HG03342 (cell line): Measurements from ENCODE around the gene OPCML.

Source experiments
- ATAC-seq: cut with Tn5 transposase; IDR thresholded peaks from one replicate; pipeline ENCODE4 v1.9.1; 2021; ENCODE audit warnings: mild to moderate bottlenecking, moderate library complexity; ENCODE audit not compliant: unreplicated experiment

Gene OPCML

DNA sequence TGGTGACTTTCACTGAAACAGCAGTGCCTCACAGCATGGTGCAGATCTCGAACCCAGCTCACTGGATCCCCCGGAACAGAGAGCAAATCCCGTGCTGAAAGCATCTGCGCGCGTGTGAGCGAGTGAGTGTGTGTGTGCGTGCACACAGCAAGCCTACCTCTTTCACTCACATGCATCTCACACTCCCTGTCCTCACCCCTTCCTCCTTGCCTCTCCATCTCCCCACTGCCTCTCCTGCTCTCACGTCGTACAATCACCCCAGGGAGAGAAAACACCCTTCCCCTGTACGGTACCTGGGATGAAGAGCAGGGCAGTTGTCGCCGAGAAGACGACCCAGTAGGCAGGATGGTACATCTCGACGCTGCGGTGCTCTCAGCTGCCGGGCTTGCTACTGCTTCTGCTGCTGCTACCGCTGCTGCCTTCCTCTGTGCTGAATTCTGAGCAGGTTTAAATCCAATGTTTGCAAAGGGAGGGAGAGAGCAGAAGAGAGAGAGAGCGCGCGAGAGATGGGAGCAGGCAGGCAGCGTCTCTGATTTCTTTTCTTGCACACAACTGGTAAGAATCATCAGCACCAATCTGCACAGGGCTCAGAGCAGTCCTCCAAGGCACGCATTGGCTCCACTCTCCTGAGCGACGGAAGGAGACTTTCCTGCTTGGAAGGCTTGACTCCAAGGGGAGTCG lies at the start of gene OPCML:
Gene OPCML (minus strand): TSS at position 531 of the 681 bp plus-strand sequence.
- ATAC-seq: no peak

DNA sequence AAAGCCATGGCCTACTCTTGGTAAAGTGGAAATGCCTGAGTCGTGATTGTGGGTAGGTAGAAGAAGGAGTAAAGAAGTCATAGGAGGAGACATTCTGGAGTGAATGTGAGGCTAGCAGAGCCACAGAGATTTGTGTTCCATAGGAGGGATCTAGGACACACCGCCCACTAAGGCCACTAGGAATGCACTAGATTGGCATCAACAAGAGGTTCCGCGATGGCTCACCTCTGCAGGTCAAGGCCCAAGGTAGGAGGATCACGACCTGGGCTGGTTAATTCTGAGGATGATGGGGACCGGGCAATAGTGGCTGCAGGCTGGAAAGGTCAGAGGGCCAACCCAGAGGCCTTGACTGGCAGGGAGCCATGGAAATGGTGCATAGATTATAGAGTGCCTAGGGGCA lies 48.8 kb upstream of the OPCML start:
- no peak for ATAC-seq

DNA sequence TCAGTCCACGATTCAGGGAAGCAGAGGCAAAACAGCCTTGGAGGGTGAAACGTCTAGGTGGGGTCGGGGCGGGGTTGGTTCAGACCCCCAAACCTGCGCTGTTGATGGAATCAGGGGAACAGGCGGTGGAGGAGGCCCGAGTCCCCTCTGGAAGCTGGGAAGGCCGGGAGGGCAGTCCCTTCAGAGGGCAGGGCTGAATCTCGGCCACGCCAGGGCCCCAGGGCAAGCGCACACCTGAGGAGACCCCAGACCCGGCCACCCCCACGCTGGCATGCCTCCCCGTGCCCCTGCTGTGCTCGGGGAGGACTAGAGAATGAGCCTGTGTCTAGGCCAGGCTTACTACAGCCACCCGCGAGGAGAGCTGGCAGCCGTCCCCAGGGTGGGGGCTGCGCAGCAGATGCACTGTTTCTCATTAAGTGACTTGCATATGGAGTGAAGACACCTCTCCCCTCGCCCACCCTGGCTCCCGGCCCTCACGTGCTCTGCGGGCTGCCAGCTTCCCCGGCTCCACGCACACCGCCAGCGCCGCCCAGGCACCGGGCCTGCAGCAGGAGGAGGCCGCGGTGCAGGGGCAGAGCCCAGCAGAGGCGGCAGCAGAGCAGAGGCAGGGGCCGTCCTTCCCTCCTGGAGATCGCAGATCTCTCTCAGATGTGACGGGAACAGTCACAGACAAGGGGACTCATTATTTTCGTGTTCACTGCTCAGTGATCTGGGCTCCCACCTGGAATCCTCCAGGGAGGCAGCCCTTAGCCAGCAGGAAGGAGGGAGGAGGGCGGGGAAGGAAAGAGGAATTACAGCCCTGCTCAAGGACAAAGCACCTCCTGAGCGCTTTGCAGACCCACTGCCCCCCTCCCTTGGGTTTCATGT lies 47.1 kb upstream of the OPCML start:
- ATAC-seq: no peak

DNA sequence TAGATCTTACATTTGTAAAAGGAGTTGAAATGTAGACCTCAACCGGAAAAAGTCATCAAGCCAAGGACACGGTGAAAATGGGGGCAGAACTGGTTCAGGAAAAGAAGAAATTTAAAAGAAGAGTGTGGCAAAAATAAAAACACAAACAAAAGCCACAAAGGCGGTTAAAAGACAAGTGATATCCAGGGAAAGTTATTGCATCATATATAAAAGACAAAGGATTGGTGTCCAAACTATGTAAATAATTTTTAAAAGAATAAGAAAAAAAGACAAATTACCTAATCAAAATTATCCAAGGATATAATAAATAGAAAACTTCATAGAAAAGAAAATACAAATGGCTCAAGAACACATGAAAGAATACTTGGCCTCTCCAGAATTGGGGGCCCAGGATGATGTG lies 45.1 kb upstream of the OPCML start:
- no peak for ATAC-seq

DNA sequence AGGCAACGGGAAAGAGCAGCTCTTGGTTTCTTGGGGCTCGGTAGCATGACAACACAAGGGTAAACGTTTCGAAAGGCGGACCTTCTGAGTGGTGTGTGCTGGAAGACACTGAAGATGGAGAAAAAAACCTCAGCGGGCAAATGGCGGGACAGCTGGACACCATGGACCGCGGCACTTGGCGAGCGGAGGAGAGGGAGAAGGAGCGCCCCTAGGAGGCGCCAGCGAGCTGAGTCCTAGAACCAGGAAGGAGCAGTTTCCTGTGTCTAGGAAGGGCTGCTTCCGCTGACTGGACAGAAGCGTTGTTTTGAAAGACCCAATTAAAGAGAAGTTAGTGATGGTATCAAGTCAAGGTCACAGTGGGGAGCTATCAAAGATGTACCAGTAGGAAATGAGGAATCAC lies 44.0 kb upstream of the OPCML start:
- ATAC-seq: no peak

DNA sequence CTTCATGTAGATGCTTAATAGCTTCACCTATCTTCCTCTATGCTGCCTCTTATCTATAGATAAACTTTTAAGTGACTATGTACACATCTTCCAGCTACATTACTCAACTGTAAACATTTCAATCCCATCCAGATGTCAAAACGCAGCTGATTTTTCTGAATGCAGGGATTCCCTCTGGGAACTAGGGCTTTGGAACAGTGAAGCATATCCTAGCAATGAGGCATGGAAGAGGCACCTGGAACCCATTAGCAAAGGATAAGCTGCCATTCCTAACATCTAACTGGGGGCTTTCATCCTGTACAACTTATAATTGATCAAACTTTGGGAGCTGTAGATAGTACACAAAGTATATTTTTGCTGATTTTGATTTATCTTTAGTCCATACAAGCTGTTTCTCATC lies 40.8 kb upstream of the OPCML start:
- no peak for ATAC-seq

DNA sequence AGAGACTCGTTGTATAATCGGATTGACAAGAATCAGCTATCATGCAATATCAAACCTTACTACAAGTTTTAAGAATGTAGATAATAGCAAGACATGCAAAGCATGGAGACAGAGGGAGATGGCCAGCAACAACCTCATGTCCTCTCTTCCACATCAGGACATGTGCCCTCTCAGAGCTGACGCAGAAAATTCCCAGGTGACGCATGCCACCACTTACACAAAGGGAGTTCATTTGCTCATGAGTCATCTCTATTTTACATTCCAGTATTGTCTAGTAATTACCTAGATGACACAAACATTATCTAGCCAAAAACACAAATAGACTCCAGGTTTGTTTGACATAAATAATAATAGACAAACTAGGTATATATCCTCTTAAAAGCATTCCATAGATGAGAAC lies 38.1 kb upstream of the OPCML start:
- ATAC-seq: no peak

DNA sequence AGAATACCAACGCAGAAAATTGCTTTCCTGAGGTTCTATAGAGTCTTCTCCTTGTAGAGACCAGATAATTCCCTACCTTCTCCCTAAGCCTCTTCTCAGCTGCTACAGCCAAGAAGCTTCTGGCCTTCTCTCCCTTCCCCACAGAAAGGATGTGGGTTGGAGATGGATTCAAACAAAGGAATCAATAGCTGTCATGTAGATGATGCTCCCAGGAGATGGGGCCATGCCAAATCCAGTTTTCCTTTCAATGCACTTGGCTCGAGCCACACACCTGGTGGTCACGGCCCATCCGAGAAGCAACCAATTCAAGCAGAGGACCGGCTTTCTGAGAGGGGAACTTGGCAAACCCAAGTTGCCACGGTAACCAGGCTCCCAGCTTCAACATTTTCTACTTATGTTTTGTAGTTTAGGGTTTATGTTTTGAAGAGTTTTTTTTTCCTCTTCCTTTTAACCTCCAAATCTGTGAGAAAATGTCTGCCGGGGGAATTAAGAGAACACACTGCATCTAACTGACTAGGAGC lies 31.3 kb upstream of the OPCML start:
- ATAC-seq: no peak

DNA sequence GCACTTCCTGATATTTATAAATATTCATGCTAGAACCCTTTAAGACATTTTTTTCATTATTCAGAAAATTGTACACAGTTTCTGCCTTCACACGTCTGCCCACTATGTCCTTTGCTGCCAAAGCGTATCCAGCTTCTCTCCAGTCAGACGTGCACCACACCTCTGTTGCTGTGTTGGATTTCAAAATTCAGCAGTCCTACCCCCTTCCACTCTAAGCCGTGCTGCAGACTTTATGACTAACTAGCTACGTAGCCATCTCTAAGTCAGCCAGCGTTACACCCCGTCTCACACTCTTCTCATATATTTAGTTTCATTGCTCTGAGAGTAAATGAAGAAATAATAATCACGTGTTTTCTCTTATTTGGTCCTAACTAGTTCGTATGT lies 28.2 kb upstream of the OPCML start:
- no peak for ATAC-seq

DNA sequence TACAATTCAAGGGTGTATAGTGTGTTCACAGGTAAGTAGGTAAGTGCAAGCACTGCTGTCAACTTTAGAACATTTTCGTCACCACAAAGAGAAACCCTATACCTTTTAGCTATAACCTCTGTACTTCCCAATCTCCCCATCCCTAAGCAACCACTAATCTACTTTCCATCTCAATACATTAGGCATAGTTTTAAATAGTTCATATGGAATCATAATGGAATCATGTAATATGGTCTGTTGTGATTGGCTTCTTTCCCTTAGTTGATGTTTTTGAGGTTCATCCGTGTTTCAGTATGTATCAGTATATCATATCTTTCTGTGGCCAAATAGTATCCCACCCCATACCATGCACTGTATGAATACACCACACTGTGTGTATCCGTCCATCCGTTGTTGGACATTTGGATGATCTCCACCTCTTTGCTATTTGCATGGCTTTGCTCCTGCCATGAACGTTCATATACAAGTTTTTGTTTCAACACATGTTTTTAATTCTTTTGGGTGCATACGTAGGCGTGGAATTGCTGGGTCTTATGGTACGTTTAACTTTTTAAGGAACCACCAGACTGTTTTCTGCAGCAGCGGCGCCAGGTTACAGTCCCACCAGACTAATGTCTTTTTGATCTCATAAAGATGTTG lies 27.7 kb upstream of the OPCML start:
- ATAC-seq: no peak

DNA sequence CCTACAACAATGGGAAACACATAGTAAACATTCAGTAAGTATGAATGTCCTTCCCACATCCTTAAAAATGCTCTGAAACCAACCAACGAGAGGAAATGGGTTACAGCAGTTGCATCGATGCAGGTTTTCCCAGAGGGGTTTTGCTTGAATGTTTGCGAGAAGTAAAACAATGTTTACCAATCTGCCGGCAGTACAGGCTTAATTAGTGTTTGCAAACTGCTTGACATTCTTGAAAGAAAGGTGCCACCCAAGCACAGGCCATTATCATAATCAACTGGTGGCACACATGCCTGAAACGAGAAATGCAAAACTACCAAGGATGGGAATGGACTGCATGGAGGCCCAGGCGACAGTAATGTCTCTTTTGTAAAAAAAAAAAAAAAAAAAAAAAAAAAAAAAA lies 27.1 kb upstream of the OPCML start:
- no peak for ATAC-seq

DNA sequence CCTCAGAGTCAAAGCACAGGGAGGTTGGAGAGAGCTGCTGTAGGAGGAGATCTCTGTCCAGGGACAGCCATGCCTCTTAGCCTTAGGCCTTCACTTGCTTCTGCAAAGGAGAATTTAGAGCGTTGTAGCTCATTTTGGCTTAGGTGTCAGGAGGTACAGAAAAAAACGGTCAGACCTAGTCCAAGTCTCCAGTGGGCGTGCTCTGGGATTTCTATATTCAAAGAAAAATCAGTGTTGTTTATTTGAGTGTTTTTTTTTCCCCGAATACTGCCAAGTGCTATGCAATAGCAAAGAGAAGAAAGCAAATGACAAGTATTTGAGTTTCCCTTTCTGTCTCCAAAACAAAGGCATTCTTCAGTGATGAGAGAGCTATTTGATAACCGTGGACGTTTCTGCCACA lies 22.7 kb upstream of the OPCML start:
- no peak for ATAC-seq

DNA sequence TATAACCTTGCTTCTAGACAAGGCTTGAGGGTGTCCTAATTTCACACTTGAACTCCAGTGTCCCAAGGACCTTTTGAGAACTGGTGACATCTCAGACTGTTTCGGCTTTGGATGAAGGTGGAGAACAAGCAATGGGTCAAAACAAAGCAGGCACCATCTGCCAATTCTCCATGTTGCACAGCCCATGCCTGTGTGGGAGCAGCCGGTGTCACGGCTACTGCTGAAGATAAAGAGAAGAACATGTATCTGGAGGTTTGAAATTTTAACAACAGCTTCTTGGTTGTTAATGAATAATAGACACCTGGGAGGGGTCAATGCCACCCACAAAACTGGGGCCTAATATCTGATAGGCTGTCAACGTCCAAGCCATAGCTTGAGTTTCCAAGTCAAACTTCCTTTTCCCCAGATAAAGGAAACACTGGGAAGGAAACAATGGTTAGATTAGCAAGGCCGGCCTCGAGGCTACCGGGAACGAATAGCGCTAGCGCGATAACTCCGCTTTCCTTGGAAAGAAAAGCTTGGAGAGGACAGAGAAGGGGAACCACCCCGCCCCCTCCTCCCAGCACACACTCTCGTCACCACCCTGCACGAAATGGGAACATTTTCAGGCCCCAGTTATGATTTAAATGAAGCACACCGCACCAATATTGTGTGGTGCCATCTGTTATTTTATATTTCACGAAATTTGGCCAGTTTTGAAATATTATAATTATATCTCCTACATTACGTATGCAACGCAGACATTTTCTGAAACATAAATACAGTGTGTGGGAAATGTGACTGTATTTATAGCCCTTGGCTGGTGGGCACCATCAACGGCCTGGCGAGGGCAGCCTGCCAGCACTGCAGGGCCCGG lies 21.8 kb upstream of the OPCML start:
- no peak for ATAC-seq

DNA sequence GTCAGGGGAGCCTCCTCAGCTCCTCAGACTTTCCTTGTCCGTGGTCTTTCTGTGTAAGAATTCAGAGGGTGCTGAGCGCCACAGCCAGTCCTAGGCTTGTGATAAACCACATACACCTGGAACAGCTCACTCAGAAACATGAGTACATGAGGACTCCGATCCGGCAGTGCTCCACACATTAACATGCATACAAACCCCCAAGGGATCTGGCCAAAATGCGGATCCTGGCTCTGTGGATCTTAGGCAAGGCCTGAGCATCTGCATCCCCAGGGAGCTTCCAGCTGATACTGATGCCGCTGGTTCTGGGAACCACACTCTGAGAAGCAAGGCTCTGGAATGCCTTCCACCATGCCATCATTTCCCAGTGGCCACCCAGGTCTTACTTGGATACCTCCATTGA lies 20.6 kb upstream of the OPCML start:
- ATAC-seq: no peak

DNA sequence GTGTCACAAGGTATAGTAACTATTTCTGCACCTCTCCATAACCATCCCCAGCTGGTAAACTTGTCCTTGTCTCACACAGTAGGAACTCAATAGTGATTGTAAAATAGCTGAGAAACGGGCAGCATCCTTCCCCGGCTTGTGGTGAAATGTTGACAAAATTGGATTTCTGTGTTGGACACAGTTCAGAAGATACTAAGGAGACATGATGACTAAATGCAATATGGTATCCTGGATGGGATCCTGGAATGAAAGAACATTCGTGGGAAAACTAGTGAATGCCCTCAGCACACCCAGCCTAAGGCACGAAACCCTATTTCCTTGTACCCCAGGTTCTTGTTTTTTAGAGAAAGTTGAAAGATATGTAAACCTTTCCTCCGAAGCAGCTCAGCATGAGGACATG lies 18.8 kb upstream of the OPCML start:
- no peak for ATAC-seq

DNA sequence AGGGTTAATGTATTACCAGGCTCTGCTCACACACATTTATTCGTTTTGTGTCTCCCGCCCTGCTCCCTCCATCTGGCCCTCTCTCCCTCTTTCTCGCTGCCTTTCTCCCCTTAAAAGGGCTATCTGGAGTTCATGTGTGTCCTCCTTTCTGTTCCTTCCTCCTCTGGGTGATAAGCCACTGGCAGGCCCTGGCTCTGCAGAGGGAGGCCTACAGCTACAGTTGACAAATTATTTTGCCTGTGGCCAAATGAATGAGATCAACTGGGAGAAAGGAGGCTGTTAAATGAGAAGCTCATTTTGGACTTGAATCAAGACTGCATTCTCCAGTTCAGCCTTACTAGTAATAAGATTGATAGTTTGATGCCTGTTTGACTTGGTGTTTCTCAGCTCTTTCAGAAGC lies 17.5 kb upstream of the OPCML start:
- no peak for ATAC-seq

DNA sequence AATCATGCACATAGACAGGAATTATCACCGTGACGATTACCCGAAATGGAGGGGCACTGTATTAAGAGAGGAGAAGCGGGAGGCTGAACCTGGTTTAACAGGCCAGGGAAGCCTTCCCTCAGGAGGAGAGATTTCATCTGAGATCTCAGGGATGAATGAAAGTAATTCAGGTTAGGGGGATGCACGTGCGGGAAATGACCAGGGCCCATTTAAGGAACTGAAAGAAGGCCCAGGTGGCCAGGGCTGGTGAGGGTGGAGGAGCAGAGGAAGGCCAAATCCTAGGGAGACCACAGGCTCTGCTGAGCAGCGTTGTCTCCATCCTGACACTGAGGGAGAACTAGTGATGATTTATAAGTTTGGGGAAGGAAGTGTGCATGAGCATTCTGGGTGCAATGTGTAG lies 16.3 kb upstream of the OPCML start:
- ATAC-seq: no peak

DNA sequence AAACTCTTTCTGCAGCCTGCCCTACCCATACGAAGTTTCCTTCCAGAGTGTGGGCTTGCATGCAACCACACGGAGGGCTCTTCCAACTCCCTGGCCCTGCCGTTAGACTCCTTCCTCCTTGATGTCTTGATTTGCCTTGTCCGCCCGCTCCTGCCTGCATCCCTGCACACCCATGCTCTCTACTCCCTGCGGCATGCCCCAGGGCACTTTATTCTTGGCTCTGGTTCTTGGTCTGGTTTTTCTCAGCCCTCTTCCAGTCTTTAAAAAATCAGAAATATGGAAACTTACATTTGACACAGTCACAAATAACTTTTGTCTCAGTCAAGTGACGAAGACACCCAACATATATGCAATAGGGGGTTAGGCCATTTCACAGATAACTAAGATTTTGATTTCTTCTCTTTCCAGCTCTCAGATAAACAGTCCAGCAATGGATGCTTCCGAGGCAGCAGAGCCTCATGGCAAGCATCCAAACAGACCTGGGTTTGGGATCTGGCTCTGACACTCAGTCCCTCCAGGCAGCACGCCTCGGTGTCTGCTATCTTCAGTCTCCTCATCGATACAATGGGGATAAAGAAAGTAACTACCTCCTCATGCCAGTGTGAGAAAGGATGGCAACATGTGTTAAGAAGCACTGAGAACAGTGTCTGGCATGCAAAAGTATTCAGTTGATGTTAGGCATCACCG lies 15.7 kb upstream of the OPCML start:
- no peak for ATAC-seq

DNA sequence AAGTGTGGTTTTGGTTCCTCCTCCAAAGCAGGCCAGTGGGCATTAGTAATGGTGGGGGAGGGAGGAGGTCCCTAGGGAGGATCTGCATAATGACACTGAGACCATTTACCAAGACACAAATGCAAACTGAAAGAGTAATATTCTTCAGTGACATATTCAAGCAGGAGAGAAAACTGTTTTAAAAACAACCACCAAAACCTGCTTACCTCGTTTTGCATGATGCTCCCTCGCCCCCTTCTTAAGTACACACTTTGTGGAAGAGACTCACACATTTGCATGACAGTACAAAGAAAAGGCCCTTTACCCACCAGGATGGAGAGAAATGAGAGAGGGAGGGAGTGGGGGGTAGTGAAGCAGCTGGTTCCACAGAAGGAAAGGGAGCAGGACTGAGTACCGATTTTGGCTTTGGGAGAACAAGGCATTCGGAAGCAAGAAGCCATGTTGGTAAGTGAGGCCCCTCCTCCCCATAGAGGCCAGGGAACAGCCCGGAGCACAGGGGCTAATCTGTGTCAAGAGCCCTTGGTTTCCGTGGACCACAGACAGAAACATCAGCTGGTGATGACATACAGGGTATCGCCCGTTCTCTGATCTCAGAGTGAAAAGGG lies 13.0 kb upstream of the OPCML start:
- ATAC-seq: peak; percentile 64

DNA sequence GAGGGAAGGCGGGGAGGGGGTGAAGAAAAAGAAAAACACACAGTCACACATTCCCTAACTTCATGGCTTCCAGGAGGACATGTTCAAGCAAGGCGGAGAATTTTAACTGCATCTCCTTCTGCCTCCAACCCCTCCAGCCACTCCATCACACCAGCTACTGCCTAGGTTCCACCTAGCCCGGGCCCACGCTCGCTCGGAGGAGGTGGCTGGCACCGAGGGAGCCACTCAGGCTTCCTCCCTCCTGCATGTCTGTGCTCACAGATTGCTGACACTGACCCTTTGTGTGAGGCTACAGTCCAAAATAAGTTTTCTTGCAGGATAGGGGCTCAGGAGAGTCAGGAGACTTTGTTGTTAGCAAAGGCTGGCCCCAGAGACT lies 9.4 kb upstream of the OPCML start:
- ATAC-seq: no peak
